MM.1S (cell line): Measurements from ENCODE around the gene TNRC6C.

Source experiments
- DNase-seq: peaks from one replicate; pipeline ENCODE4 v3.0.0-alpha.2; 2015
- H2AFZ ChIP-seq: fragments of 300-600 bp; sonication (generic); 2 replicates; pipeline ENCODE4 v1.6.0; 2016; ENCODE audit warnings: antibody characterized with exemption, low read length
- H3F3A ChIP-seq: fragments of 300-600 bp; sonication (generic); 2 replicates; pipeline ENCODE4 v1.6.1; 2016; ENCODE audit warnings: mild to moderate bottlenecking, antibody characterized with exemption, low read length, moderate library complexity, mixed read lengths; ENCODE audit not compliant: insufficient read depth
- H3K27ac ChIP-seq: fragments of 300-600 bp; sonication (generic); 2 replicates; pipeline ENCODE4 v1.5.1; 2016; ENCODE audit warnings: mild to moderate bottlenecking, low read length
- H3K27me3 ChIP-seq: fragments of 300-600 bp; sonication (generic); replicated peaks from 2 replicates; pipeline ENCODE4 v1.6.0; 2016; ENCODE audit warnings: low read length; ENCODE audit not compliant: insufficient read depth
- H3K36me3 ChIP-seq: fragments of 300-600 bp; sonication (generic); replicated peaks from 2 replicates; pipeline ENCODE4 v1.6.1; 2016; ENCODE audit warnings: mild to moderate bottlenecking, low read length, mixed read lengths; ENCODE audit not compliant: insufficient read depth
- H3K4me1 ChIP-seq: fragments of 300-600 bp; sonication (generic); 2 replicates; pipeline ENCODE4 v1.6.1; 2016; ENCODE audit warnings: low read length, mixed read lengths
- H3K4me2 ChIP-seq: fragments of 300-600 bp; sonication (generic); 2 replicates; pipeline ENCODE4 v1.6.0; 2016; ENCODE audit warnings: low read depth, low read length
- H3K4me3 ChIP-seq: fragments of 300-600 bp; sonication (generic); 2 replicates; pipeline ENCODE4 v1.5.1; 2016; ENCODE audit warnings: low read length, mixed read lengths
- H3K79me2 ChIP-seq: fragments of 300-600 bp; sonication (generic); 2 replicates; pipeline ENCODE4 v1.6.1; 2016; ENCODE audit warnings: mixed run types, low read length, mixed read lengths
- H3K9ac ChIP-seq: fragments of 300-600 bp; sonication (generic); 2 replicates; pipeline ENCODE4 v1.6.1; 2016; ENCODE audit warnings: low read length, mixed read lengths
- H3K9me2 ChIP-seq: fragments of 300-600 bp; sonication (generic); replicated peaks from 2 replicates; pipeline ENCODE4 v1.6.1; 2016; ENCODE audit warnings: mild to moderate bottlenecking, low read length, mixed read lengths; ENCODE audit not compliant: insufficient read depth
- H3K9me3 ChIP-seq: fragments of 300-600 bp; sonication (generic); replicated peaks from 2 replicates; pipeline ENCODE4 v1.6.1; 2016; ENCODE audit warnings: mild to moderate bottlenecking, low read length, mixed read lengths; ENCODE audit not compliant: insufficient read depth
- H4K20me1 ChIP-seq: fragments of 300-600 bp; sonication (generic); 2 replicates; pipeline ENCODE4 v1.6.1; 2016; ENCODE audit warnings: mild to moderate bottlenecking, low read length, moderate library complexity, mixed read lengths; ENCODE audit not compliant: insufficient read depth
- EZH2 ChIP-seq: fragments of 300-600 bp; sonication (generic); optimal IDR thresholded peaks from 2 replicates; pipeline ENCODE3; 2017; ENCODE audit warnings: low read depth, mild to moderate bottlenecking, antibody characterized with exemption, low read length, mixed read lengths
- EZH2phosphoT487 ChIP-seq: fragments of 300-600 bp; sonication (generic); IDR thresholded peaks from 2 replicates; pipeline ENCODE4 v1.6.1; 2018; ENCODE audit warnings: antibody characterized with exemption, low read length
- TF ChIP-seq, protein P1 (sequence below): fragments of 300-600 bp; sonication (generic); IDR thresholded peaks from 2 replicates; pipeline ENCODE4 v1.5.1; 2016; ENCODE audit warnings: antibody characterized with exemption, low read length, mixed read lengths

The TNRC6C gene

DNA sequence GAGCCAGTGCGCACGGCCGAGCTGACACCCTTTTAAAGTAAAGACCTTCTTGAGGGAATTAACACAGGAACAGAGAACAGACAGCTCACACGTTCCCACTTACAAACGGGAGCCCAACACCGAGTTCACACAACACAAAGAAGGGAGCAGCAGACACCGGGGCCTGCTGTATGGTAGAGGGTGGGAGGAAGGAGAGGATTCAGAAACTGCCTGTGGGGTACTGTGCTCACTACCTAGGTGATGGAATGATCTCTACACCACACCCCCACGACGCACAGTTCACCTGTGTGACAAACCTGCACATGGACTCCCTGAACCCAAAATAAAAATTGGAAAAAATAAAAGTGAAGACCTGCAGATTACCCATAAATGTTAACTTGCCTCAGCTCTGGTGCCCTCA lies 137.6 kb downstream of the TNRC6C start:
- DNase-seq, result no peak
- no peaks in the 10 kb centered on the region for H3K4me1 ChIP-seq
- H3K27ac ChIP-seq, result no peak overlapping the region
- H3K9me3 ChIP-seq, result no peaks in the 10 kb centered on the region
- no peaks in the 10 kb centered on the region for H3K27me3 ChIP-seq
- H3K79me2 ChIP-seq, result no peaks in the 10 kb centered on the region
- H3K4me2 ChIP-seq, result no peak overlapping the region
- no peak for TF ChIP-seq EZH2phosphoT487
- TF ChIP-seq, protein P1, sequence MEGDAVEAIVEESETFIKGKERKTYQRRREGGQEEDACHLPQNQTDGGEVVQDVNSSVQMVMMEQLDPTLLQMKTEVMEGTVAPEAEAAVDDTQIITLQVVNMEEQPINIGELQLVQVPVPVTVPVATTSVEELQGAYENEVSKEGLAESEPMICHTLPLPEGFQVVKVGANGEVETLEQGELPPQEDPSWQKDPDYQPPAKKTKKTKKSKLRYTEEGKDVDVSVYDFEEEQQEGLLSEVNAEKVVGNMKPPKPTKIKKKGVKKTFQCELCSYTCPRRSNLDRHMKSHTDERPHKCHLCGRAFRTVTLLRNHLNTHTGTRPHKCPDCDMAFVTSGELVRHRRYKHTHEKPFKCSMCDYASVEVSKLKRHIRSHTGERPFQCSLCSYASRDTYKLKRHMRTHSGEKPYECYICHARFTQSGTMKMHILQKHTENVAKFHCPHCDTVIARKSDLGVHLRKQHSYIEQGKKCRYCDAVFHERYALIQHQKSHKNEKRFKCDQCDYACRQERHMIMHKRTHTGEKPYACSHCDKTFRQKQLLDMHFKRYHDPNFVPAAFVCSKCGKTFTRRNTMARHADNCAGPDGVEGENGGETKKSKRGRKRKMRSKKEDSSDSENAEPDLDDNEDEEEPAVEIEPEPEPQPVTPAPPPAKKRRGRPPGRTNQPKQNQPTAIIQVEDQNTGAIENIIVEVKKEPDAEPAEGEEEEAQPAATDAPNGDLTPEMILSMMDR, result no peak
- no peaks in the 10 kb centered on the region for H3K36me3 ChIP-seq
- no peaks in the 10 kb centered on the region for H3F3A ChIP-seq
- H2AFZ ChIP-seq, result no peak overlapping the region
- no peak overlapping the region for H3K9ac ChIP-seq
- H3K9me2 ChIP-seq, result no peaks in the 10 kb centered on the region
- H3K4me3 ChIP-seq, result no peak overlapping the region
- no peaks in the 10 kb centered on the region for H4K20me1 ChIP-seq

DNA sequence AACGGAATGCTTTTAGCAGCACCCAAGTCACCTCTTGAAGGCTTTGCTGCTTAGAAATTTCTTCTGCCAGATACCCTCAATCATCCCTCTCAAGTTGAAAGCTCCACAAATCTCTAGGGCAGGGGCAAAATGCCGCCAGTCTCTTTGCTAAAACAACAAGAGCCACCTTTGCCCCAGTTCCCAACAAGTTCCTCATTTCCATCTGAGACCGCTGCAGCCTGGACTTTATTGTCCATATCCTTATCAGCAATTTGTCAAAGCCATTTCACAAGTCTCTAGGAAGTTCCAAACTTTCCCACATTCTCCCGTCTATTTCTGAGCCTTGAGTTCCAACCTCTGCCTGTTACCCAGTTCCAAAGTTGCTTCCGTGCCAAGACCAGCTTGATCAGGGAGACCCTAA lies 142.6 kb downstream of the TNRC6C start:
- Histone ChIP-seq H4K20me1 (no peaks in the 10 kb centered on the region), H3K4me2 (no peak overlapping the region), H2AFZ (no peak overlapping the region), H3K9me2 (no peaks in the 10 kb centered on the region), H3K36me3 (no peaks in the 10 kb centered on the region), H3K9me3 (no peaks in the 10 kb centered on the region), H3K4me3 (no peak overlapping the region), H3K79me2 (no peaks in the 10 kb centered on the region), H3K27me3 (no peaks in the 10 kb centered on the region), H3F3A (no peaks in the 10 kb centered on the region), H3K9ac (no peak overlapping the region), H3K4me1 (no peaks in the 10 kb centered on the region), H3K27ac (no peak overlapping the region)
- TF ChIP-seq EZH2phosphoT487 (no peak), EZH2 (no peak)
- TF ChIP-seq, protein P1, result no peak
- DNase-seq, result no peak

DNA sequence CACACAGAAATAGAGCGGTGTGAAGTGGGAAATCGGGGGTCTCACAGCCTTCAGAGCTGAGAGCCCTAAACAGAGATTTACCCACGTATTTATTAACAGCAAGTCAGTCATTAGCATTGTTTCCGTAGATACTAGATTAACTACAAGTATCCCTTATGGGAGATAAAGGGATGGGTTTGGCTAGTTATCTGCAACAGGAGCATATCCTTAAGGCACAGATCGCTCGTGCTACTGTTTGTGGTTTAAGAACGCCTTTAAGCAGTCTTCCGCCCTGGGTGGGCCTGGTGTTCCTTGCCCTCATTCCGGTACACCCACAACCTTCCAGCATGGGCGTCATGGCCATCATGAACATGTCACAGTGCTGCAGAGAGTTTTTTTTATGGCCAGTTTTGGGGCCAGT lies 143.0 kb downstream of the TNRC6C start:
- Histone ChIP-seq H3K36me3 (no peaks in the 10 kb centered on the region), H3K4me1 (no peaks in the 10 kb centered on the region)

More for the DNA sequence above, 143.0 kb downstream of the TNRC6C start:
- H3K4me3 ChIP-seq, result no peak overlapping the region
- no peaks in the 10 kb centered on the region for H3F3A ChIP-seq
- H2AFZ ChIP-seq, result no peak overlapping the region
- no peaks in the 10 kb centered on the region for H3K9me2 ChIP-seq
- H3K4me2 ChIP-seq, result no peak overlapping the region
- no peaks in the 10 kb centered on the region for H3K9me3 ChIP-seq
- no peaks in the 10 kb centered on the region for H3K79me2 ChIP-seq
- H3K27ac ChIP-seq, result no peak overlapping the region
- no peak for DNase-seq
- H3K9ac ChIP-seq, result no peak overlapping the region
- no peaks in the 10 kb centered on the region for H3K27me3 ChIP-seq
- no peaks in the 10 kb centered on the region for H4K20me1 ChIP-seq
- TF ChIP-seq EZH2 (no peak), EZH2phosphoT487 (no peak)
- TF ChIP-seq, protein P1, result no peak
